ENCODE measurements around the gene CUX1. TPM values are rescaled to one million over a fixed set of nuclear protein-coding genes. Genes with fewer than 3 reads are reported as not detected.

The CUX1 gene
- total RNA-seq, 1 experiment from 2014 or later: 64.3 TPM

DNA sequence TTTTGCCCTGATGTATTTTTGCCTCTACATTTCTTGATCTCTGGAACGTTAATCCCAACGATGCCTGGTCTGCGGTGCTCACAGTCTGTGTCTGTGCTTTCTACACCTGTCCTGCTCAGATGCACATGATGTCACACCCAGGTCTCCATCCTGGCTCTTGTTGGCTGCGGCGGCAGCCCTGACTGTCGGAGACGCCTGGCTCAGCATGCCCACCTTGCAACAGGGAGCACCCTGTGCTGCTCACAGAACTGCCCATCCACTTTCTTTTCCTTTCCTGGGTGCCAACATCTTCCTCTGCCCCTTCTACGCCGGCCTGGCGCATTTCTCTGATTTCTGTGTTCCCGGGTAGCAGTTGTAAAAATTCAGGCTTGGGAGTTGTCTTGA, 106.2 kb downstream of the CUX1 start:
- DNase-seq (ENCODE audit: low spot score) (no peak), ATAC-seq (0 out of 2 replicates have a peak, but pooled peaks have one; percentile 24)
- ChIA-PET CTCF (no interaction called here), POLR2A (interaction anchor here (0.7 kb wide), 1 partner anchor 18 kb away, joined by 3 read pairs; no protein-coding TSS in a partner anchor)
- Mint-ChIP-seq H3K27ac (peak overlapping the region; percentile 1), H3K27me3 (ENCODE audit: low read depth) (no peaks in the 10 kb centered on the region), H3K9me3 (no peaks in the 10 kb centered on the region), H3K4me3 (no peak overlapping the region), H3K36me3 (peaks cover 4% of the 10 kb centered on the region), H3K4me1 (peaks cover 49% of the 10 kb centered on the region)
- TF ChIP-seq TCF7 (CRISPR knock-in tag; IDR thresholded peaks at IDR 0.05; ENCODE audit: low read depth): no peak
- no peak for TF ChIP-seq ZNF219 (CRISPR knock-in tag; IDR thresholded peaks at IDR 0.05; ENCODE audit: borderline replicate concordance)
- no peak for TF ChIP-seq MXD4 (CRISPR knock-in tag; IDR thresholded peaks at IDR 0.05; ENCODE audit: borderline replicate concordance)
- TF ChIP-seq, protein P1, sequence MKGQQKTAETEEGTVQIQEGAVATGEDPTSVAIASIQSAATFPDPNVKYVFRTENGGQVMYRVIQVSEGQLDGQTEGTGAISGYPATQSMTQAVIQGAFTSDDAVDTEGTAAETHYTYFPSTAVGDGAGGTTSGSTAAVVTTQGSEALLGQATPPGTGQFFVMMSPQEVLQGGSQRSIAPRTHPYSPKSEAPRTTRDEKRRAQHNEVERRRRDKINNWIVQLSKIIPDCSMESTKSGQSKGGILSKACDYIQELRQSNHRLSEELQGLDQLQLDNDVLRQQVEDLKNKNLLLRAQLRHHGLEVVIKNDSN (CRISPR knock-in tag; IDR thresholded peaks at IDR 0.05): no peak
- no peak for TF ChIP-seq ZBTB21 (CRISPR knock-in tag; IDR thresholded peaks at IDR 0.05; ENCODE audit: borderline replicate concordance)
- no peak for TF ChIP-seq GABPB1 (CRISPR knock-in tag; IDR thresholded peaks at IDR 0.05)
- TF ChIP-seq GTF2I (CRISPR knock-in tag; conservative IDR thresholded peaks at IDR 0.05): no peak
- TF ChIP-seq KAT7 (CRISPR knock-in tag; IDR thresholded peaks at IDR 0.05; ENCODE audit: borderline replicate concordance): no peak
- TF ChIP-seq, protein P2, sequence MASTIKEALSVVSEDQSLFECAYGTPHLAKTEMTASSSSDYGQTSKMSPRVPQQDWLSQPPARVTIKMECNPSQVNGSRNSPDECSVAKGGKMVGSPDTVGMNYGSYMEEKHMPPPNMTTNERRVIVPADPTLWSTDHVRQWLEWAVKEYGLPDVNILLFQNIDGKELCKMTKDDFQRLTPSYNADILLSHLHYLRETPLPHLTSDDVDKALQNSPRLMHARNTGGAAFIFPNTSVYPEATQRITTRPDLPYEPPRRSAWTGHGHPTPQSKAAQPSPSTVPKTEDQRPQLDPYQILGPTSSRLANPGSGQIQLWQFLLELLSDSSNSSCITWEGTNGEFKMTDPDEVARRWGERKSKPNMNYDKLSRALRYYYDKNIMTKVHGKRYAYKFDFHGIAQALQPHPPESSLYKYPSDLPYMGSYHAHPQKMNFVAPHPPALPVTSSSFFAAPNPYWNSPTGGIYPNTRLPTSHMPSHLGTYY (CRISPR knock-in tag; IDR thresholded peaks at IDR 0.05): no peak
- no peak for TF ChIP-seq ZNF281 (CRISPR knock-in tag; IDR thresholded peaks at IDR 0.05)
- TF ChIP-seq ESRRA (CRISPR knock-in tag; IDR thresholded peaks at IDR 0.05; ENCODE audit: borderline replicate concordance): no peak
- TF ChIP-seq, protein P3, sequence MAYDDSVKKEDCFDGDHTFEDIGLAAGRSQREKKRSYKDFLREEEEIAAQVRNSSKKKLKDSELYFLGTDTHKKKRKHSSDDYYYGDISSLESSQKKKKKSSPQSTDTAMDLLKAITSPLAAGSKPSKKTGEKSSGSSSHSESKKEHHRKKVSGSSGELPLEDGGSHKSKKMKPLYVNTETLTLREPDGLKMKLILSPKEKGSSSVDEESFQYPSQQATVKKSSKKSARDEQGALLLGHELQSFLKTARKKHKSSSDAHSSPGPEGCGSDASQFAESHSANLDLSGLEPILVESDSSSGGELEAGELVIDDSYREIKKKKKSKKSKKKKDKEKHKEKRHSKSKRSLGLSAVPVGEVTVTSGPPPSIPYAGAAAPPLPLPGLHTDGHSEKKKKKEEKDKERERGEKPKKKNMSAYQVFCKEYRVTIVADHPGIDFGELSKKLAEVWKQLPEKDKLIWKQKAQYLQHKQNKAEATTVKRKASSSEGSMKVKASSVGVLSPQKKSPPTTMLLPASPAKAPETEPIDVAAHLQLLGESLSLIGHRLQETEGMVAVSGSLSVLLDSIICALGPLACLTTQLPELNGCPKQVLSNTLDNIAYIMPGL (CRISPR knock-in tag; IDR thresholded peaks at IDR 0.05): no peak
- no peak for TF ChIP-seq FOXP1 (CRISPR knock-in tag; IDR thresholded peaks at IDR 0.05; ENCODE audit: borderline replicate concordance)

GRCh38 chr7:101924171-101924570, 106.7 kb downstream of the CUX1 start:
- Mint-ChIP-seq H3K4me3 (no peak overlapping the region), H3K27me3 (ENCODE audit: low read depth) (no peaks in the 10 kb centered on the region), H3K27ac (peak overlapping the region; percentile 1), H3K9me3 (no peaks in the 10 kb centered on the region), H3K4me1 (peaks cover 50% of the 10 kb centered on the region), H3K36me3 (peaks cover 5% of the 10 kb centered on the region)
- DNase-seq (ENCODE audit: low spot score): no peak
- ChIA-PET CTCF (no interaction called here), POLR2A (no interaction called here)
- no peak for ATAC-seq
- TF ChIP-seq NFATC4 (CRISPR knock-in tag; IDR thresholded peaks at IDR 0.05): no peak
- no peak for TF ChIP-seq ATF3 (CRISPR knock-in tag; conservative IDR thresholded peaks at IDR 0.05)
- TF ChIP-seq, protein P4, sequence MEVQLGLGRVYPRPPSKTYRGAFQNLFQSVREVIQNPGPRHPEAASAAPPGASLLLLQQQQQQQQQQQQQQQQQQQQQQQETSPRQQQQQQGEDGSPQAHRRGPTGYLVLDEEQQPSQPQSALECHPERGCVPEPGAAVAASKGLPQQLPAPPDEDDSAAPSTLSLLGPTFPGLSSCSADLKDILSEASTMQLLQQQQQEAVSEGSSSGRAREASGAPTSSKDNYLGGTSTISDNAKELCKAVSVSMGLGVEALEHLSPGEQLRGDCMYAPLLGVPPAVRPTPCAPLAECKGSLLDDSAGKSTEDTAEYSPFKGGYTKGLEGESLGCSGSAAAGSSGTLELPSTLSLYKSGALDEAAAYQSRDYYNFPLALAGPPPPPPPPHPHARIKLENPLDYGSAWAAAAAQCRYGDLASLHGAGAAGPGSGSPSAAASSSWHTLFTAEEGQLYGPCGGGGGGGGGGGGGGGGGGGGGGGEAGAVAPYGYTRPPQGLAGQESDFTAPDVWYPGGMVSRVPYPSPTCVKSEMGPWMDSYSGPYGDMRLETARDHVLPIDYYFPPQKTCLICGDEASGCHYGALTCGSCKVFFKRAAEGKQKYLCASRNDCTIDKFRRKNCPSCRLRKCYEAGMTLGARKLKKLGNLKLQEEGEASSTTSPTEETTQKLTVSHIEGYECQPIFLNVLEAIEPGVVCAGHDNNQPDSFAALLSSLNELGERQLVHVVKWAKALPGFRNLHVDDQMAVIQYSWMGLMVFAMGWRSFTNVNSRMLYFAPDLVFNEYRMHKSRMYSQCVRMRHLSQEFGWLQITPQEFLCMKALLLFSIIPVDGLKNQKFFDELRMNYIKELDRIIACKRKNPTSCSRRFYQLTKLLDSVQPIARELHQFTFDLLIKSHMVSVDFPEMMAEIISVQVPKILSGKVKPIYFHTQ (CRISPR knock-in tag; IDR thresholded peaks at IDR 0.05): no peak
- TF ChIP-seq GABPB1 (CRISPR knock-in tag; IDR thresholded peaks at IDR 0.05): no peak
- no peak for TF ChIP-seq MYBL2 (CRISPR knock-in tag; IDR thresholded peaks at IDR 0.05)
- no peak for TF ChIP-seq ZNF416 (CRISPR knock-in tag; IDR thresholded peaks at IDR 0.05)
- TF ChIP-seq NR2C2 (CRISPR knock-in tag; IDR thresholded peaks at IDR 0.05): no peak
- TF ChIP-seq GTF2I (CRISPR knock-in tag; conservative IDR thresholded peaks at IDR 0.05): no peak
- no peak for TF ChIP-seq RORB (CRISPR knock-in tag; IDR thresholded peaks at IDR 0.05)
- TF ChIP-seq, protein P5, sequence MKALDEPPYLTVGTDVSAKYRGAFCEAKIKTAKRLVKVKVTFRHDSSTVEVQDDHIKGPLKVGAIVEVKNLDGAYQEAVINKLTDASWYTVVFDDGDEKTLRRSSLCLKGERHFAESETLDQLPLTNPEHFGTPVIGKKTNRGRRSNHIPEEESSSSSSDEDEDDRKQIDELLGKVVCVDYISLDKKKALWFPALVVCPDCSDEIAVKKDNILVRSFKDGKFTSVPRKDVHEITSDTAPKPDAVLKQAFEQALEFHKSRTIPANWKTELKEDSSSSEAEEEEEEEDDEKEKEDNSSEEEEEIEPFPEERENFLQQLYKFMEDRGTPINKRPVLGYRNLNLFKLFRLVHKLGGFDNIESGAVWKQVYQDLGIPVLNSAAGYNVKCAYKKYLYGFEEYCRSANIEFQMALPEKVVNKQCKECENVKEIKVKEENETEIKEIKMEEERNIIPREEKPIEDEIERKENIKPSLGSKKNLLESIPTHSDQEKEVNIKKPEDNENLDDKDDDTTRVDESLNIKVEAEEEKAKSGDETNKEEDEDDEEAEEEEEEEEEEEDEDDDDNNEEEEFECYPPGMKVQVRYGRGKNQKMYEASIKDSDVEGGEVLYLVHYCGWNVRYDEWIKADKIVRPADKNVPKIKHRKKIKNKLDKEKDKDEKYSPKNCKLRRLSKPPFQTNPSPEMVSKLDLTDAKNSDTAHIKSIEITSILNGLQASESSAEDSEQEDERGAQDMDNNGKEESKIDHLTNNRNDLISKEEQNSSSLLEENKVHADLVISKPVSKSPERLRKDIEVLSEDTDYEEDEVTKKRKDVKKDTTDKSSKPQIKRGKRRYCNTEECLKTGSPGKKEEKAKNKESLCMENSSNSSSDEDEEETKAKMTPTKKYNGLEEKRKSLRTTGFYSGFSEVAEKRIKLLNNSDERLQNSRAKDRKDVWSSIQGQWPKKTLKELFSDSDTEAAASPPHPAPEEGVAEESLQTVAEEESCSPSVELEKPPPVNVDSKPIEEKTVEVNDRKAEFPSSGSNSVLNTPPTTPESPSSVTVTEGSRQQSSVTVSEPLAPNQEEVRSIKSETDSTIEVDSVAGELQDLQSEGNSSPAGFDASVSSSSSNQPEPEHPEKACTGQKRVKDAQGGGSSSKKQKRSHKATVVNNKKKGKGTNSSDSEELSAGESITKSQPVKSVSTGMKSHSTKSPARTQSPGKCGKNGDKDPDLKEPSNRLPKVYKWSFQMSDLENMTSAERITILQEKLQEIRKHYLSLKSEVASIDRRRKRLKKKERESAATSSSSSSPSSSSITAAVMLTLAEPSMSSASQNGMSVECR (CRISPR knock-in tag; IDR thresholded peaks at IDR 0.05; ENCODE audit: borderline replicate concordance): no peak
